Tracheal epithelial cell (primary cell): ENCODE measurements around the gene THSD1. TPM values are rescaled to one million over a fixed set of nuclear protein-coding genes. Genes with fewer than 3 reads are reported as not detected.

Source experiments
- total RNA-seq: library from RNA; depleted of rRNA; stranded (reverse); fragments of >200 nt; gene quantifications from 2 replicates; pipeline ENCODE4 v1.2.1, GENCODE V29; 2014

THSD1 gene, protein sequence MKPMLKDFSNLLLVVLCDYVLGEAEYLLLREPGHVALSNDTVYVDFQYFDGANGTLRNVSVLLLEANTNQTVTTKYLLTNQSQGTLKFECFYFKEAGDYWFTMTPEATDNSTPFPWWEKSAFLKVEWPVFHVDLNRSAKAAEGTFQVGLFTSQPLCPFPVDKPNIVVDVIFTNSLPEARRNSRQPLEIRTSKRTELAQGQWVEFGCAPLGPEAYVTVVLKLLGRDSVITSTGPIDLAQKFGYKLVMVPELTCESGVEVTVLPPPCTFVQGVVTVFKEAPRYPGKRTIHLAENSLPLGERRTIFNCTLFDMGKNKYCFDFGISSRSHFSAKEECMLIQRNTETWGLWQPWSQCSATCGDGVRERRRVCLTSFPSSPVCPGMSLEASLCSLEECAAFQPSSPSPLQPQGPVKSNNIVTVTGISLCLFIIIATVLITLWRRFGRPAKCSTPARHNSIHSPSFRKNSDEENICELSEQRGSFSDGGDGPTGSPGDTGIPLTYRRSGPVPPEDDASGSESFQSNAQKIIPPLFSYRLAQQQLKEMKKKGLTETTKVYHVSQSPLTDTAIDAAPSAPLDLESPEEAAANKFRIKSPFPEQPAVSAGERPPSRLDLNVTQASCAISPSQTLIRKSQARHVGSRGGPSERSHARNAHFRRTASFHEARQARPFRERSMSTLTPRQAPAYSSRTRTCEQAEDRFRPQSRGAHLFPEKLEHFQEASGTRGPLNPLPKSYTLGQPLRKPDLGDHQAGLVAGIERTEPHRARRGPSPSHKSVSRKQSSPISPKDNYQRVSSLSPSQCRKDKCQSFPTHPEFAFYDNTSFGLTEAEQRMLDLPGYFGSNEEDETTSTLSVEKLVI
- total RNA-seq = 17.8 and 18.5 TPM in 2 replicates

DNA sequence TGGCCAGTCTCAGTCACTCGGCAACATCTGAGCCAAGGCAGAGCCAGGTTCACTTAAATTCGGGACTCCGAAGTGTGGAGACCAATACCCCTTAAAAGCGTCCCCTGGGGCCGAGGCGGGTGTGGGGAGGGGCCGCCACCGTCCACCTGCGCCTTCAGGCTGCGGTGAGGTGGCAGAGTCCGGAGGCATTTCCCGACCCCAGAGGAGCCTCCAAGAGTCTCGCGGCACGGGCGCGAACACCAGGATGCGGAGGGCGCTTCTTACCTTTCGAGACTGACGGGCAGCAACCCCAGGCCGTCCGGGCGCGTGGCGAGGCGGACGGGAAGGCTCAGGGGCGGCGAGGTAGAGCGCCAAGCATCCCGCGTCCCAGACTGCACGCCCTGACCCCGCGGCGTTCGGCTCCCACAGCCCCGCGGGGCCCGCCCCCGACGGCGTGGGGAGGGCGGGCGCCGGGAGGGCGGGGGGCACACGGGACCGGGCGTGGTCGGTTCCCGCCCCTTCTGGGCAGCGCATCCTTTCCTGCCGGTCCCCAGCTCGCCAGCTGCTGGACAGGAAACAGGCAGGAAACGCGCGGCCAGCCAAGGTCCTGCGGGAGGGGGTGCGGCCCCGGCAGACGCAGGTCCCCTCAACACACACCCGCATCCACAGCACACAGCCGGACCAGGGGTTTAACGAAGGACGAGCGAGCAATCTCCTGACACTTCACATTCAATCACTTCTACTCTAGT is at the start of gene THSD1:
Gene THSD1, minus strand, starts transcription at position 406 of the 728 bp plus-strand sequence. CDS start 3,572 bp downstream, outside the sequence.

DNA sequence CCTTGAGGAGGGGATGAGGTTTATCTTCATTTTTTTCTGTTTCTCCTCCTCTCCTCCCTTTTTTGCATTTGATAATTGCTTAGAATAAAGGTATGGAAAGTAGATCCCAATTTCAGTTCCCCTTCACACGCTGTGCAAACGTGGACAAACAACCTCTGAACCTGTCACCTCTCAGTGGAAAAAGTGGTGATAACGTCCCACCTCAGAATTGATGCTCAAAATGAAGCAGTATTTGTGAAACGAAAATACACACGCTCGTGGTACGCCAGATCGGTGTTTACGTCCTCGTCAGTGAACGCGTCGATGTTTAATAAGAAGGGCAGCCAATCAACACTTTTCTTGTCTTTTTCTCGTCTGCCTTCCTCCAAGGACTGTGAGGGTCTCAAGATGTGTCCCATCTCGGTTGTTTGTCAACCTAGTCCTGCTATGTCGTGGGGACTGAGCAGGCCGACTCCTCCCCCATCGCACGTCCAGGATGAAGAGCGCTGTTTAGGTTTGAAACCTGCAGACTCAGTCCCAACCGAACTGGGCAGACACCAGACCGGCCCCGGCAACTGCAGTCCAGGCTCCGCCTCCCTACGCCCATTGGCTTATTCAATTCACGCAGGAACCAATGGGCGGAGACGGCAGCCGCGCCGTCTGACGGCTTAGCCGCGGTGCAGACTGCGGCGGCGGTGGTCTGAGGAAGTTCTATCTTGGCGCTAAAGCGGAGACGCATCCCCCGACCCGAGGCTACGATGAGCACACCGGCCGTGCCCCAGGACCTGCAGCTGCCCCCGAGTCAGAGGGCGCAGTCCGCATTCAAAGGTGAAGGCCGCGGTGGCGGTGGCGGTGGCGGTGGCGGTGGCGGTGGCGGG is 49.1 kb upstream of the THSD1 start, which contains the start of gene CKAP2:
Gene CKAP2, plus strand, starts transcription at position 659 of the 857 bp plus-strand sequence. Its CDS starts 79 bp downstream, at position 738.

DNA sequence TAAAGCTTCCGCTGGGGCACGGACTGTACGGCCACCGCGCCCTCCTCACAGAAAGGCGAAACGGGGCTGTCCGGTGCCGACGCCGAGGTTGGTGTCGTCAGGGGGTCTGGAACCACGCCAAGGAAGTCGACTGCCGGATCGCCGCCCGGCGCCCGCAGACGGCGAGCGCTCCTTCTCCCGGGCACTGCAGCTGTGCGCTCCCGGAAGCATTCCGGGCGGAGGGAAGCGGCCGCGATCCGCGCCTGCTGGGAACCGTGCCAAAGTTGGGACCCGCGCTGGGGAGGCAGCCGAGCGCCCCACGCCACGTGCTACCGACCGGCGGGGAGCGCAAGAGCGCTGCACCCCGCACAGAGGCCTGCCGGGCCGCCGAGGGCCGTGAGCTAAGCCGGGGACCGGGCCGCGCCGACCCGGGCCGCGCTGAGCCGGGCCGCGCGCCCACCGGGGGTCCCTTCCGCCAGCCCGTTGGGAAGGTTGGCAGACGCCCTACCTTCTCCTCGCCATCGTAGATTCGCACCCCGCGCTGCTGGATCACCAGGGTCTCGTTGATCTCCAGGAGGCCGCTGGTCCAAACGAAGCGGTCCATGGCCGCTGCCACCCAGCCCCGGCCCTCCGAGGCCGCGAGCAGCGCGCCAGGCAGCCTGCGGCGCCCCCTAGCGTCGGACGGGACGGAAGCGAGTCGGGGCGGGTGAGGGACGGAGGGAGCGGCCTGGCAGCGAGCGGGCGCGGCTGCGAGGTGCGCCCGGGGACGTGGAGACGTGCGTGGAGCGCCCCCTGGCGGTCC is 44.2 kb upstream of the THSD1 start, which contains the start of gene VPS36:
Gene VPS36, minus strand, starts transcription at position 623 of the 781 bp plus-strand sequence. Its CDS starts 40 bp downstream, at position 583.

Other genes starting within 250 kb of the THSD1 start
- 3.6 and 5.1 TPM in 2 replicates for gene NEK3, start 246.6 kb downstream of the THSD1 start, total RNA-seq
- gene VPS36, start 44.5 kb upstream of the THSD1 start, total RNA-seq = 21.4 and 32.8 TPM in 2 replicates
- 6.7 and 9.6 TPM in 2 replicates for gene CKAP2, start 49.3 kb upstream of the THSD1 start, total RNA-seq
- 2.4 and 3.8 TPM in 2 replicates for gene HNRNPA1L2, start 236.3 kb upstream of the THSD1 start, total RNA-seq
- 22.6 and 28.7 TPM in 2 replicates for gene SUGT1, start 246.7 kb upstream of the THSD1 start, total RNA-seq